GM19351 (cell line): Measurements from ENCODE around the gene TUBB8B.
"Not testable (repeated sequence)": the region's sequence is repeated elsewhere in the genome, so short reads cannot be mapped to it uniquely, and the experiment has no call there.

Experiments used
- ATAC-seq: cut with Tn5 transposase; IDR thresholded peaks from one replicate; pipeline ENCODE4 v1.9.1; 2021; ENCODE audit warnings: mild to moderate bottlenecking, moderate library complexity; ENCODE audit not compliant: unreplicated experiment

The TUBB8B gene

GRCh38 chr18:13177-13576, 36.2 kb downstream of the TUBB8B start:
- not testable (repeated sequence) for ATAC-seq

- not testable (repeated sequence) for ATAC-seq
Observed at GRCh38 chr18:12773-13172, 36.6 kb downstream of the TUBB8B start.

GRCh38 chr18:11383-12274, 37.8 kb downstream of the TUBB8B start:
- not testable (repeated sequence) for ATAC-seq

GRCh38 chr18:10624-11184, 38.7 kb downstream of the TUBB8B start:
- ATAC-seq: not testable (repeated sequence)

- not testable (repeated sequence) for ATAC-seq
Observed at GRCh38 chr18:9937-10336, 39.5 kb downstream of the TUBB8B start.
